Thyroid gland (tissue), 4 donors: ENCODE measurements around the gene ZNF205.

Source experiments
- CTCF ChIP-seq, 6 experiments: fragments of 200-600 bp in 3 of 6; fragments of 450-650 bp in 3 of 6; sonication (generic) in 3 of 6; IDR thresholded peaks; one replicate each; pipeline ENCODE4 v1.5.1; 2016 to 2019; ENCODE audit warnings: antibody characterized with exemption in 6 of 6, mild to moderate bottlenecking in 2 of 6, inconsistent platforms in 1 of 6, moderate library complexity in 1 of 6
- POLR2A ChIP-seq, 2 donors: fragments of 450-650 bp; IDR thresholded peaks; one replicate each; pipeline ENCODE4 v1.6.1; 2017; ENCODE audit warnings: antibody characterized with exemption in 2 of 2, mild to moderate bottlenecking in 2 of 2, moderate library complexity in 1 of 2

GRCh38 chr16:3076577-3076976 lies 35.8 kb upstream of the ZNF205 start:
- TF ChIP-seq CTCF (IDR thresholded peaks at IDR 0.05), result no peak
- TF ChIP-seq POLR2A (IDR thresholded peaks at IDR 0.05), result no peak
